H1 (cell line): ENCODE results near the gene FAM222B. TPM values are rescaled to one million over a fixed set of nuclear protein-coding genes. Genes with fewer than 3 reads are reported as not detected.
A peak's percentile ranks its signal among the peaks of the same experiment; 100 is the strongest.

Experiments
- CTCF ChIA-PET: fragments of 300-600 bp; sonication (Branson Sonifier 250); formaldehyde crosslinking; loops from one replicate; lab custom pipeline; 2021; ENCODE audit not compliant: partially characterized antibody; lab: Charles Lee
- POLR2A ChIA-PET: fragments of 300-600 bp; sonication (Branson Sonifier 250); formaldehyde crosslinking; loops from one replicate; lab custom pipeline; 2021; ENCODE audit warnings: inconsistent platforms; ENCODE audit not compliant: partially characterized antibody; lab: Charles Lee
- DNase-seq, 2 experiments: peaks; one replicate each; pipeline versions ENCODE4 v3.0.0 to v3.0.0-alpha.2; 2010 to 2022; ENCODE audit warnings: low spot score in 2 of 2, low read depth in 1 of 2, mixed read lengths in 1 of 2
- FAIRE-seq: peaks from 2 replicates; lab custom pipeline; 2011; peaks lifted over from hg19 to GRCh38; lab: Jason Lieb, UNC
- H2AFZ ChIP-seq: 2 replicates; pipeline ENCODE4 v1.8.1; 2012; ENCODE audit warnings: low read length, inconsistent platforms
- H2AK5ac ChIP-seq: 2 replicates; pipeline ENCODE4 v1.6.1; 2013; ENCODE audit warnings: low read depth, low read length
- H2BK120ac ChIP-seq: replicated peaks from 2 replicates; pipeline ENCODE3; 2013; ENCODE audit warnings: low read depth, low read length, inconsistent platforms
- H2BK12ac ChIP-seq: 2 replicates; pipeline ENCODE4 v1.6.1; 2013; ENCODE audit warnings: low read depth, low read length
- H2BK15ac ChIP-seq: 2 replicates; pipeline ENCODE4 v1.6.1; 2013; ENCODE audit warnings: low read length
- H2BK20ac ChIP-seq: 2 replicates; pipeline ENCODE4 v1.6.1; 2013; ENCODE audit warnings: low read length
- H2BK5ac ChIP-seq: 2 replicates; pipeline ENCODE4 v1.6.1; 2013; ENCODE audit warnings: low read depth, low read length
- H3K14ac ChIP-seq: 2 replicates; pipeline ENCODE4 v1.6.1; 2013; ENCODE audit warnings: inconsistent platforms; ENCODE audit not compliant: insufficient read length
- H3K18ac ChIP-seq: 2 replicates; pipeline ENCODE4 v1.6.1; 2013; ENCODE audit warnings: low read length; ENCODE audit errors: extremely low read depth
- H3K23ac ChIP-seq: 2 replicates; pipeline ENCODE4 v1.6.1; 2013; ENCODE audit warnings: inconsistent platforms; ENCODE audit not compliant: insufficient read length
- H3K23me2 ChIP-seq: 2 replicates; pipeline ENCODE4 v1.6.1; 2013; ENCODE audit warnings: low read depth, low read length
- H3K27ac ChIP-seq: 2 replicates; pipeline ENCODE4 v1.6.1; 2011; ENCODE audit warnings: low read depth, low read length, inconsistent platforms
- H3K27me3 ChIP-seq, 4 experiments: replicated peaks in 1 of 4; 1 replicate in 1 of 4; 2 replicates in 3 of 4; pipeline versions ENCODE4 v1.6.1 to v1.8.1; 2011 to 2013; ENCODE audit warnings: low read length in 3 of 4, mild to moderate bottlenecking in 3 of 4, inconsistent platforms in 2 of 4, mixed read lengths in 2 of 4, moderate library complexity in 1 of 4; ENCODE audit not compliant: control insufficient read depth in 3 of 4, insufficient read depth in 3 of 4; ENCODE audit errors: extremely low read depth in 1 of 4
- H3K36me3 ChIP-seq, 4 experiments: 2 replicates each; pipeline versions ENCODE4 v1.6.1 to v1.8.1; 2011 to 2013; ENCODE audit warnings: mild to moderate bottlenecking in 4 of 4, low read length in 3 of 4, moderate library complexity in 2 of 4, control low read depth in 1 of 4, inconsistent platforms in 1 of 4; ENCODE audit not compliant: insufficient read depth in 4 of 4, control insufficient read depth in 2 of 4
- H3K4ac ChIP-seq: replicated peaks from 2 replicates; pipeline ENCODE3; 2013; ENCODE audit warnings: low read length, low read depth, mixed read lengths, inconsistent platforms; ENCODE audit not compliant: insufficient read length
- H3K4me1 ChIP-seq, 4 experiments: replicated peaks in 1 of 4; 1 replicate in 1 of 4; 2 replicates in 3 of 4; pipeline versions ENCODE4 v1.6.1 to v1.8.1; 2011 to 2013; ENCODE audit warnings: low read length in 3 of 4, inconsistent platforms in 2 of 4, mixed read lengths in 1 of 4; ENCODE audit not compliant: insufficient read depth in 4 of 4, control insufficient read depth in 3 of 4
- H3K4me2 ChIP-seq, 2 experiments: 2 replicates each; pipeline versions ENCODE4 v1.6.1 to v1.8.1; 2011 to 2013; ENCODE audit warnings: low read depth in 2 of 2, low read length in 2 of 2, control low read depth in 1 of 2, inconsistent platforms in 1 of 2, mild to moderate bottlenecking in 1 of 2; ENCODE audit not compliant: insufficient read depth in 1 of 2
- H3K4me3 ChIP-seq, 4 experiments: fragments of 200-600, 300-600 bp in 1 of 4; sonication (generic), shearing (Covaris generic), sonication (Bioruptor Twin) in 1 of 4; 2 replicates each; pipeline versions ENCODE4 v1.5.1 to v1.8.1; 2011 to 2016; ENCODE audit warnings: low read length in 4 of 4, low read depth in 3 of 4, control low read depth in 2 of 4, inconsistent platforms in 2 of 4, mild to moderate bottlenecking in 2 of 4, mixed read lengths in 1 of 4, moderate library complexity in 1 of 4; ENCODE audit not compliant: insufficient read depth in 2 of 4; ENCODE audit errors: extremely low read depth in 1 of 4
- H3K56ac ChIP-seq: replicated peaks from 2 replicates; pipeline ENCODE3; 2013; ENCODE audit warnings: low read depth, mild to moderate bottlenecking, mixed read lengths, low read length, inconsistent platforms; ENCODE audit not compliant: insufficient read length
- H3K79me1 ChIP-seq: 2 replicates; pipeline ENCODE4 v1.6.1; 2013; ENCODE audit warnings: low read depth, low read length, control low read depth
- H3K79me2 ChIP-seq, 2 experiments: 2 replicates each; pipeline versions ENCODE4 v1.6.1 to v1.8.1; 2012 to 2013; ENCODE audit warnings: low read length in 2 of 2, mild to moderate bottlenecking in 2 of 2, inconsistent platforms in 1 of 2; ENCODE audit not compliant: insufficient read depth in 2 of 2, control insufficient read depth in 1 of 2
- H3K9ac ChIP-seq, 4 experiments: replicated peaks in 1 of 4; 1 replicate in 1 of 4; 2 replicates in 3 of 4; pipeline versions ENCODE4 v1.6.1 to v1.8.1; 2011 to 2013; ENCODE audit warnings: low read depth in 3 of 4, low read length in 3 of 4, control low read depth in 2 of 4, mild to moderate bottlenecking in 2 of 4, moderate library complexity in 2 of 4, inconsistent platforms in 1 of 4; ENCODE audit errors: extremely low read depth in 1 of 4
- H3K9me3 ChIP-seq, 2 experiments: 2 replicates each; pipeline versions ENCODE4 v1.6.1 to v1.8.1; 2012 to 2013; ENCODE audit warnings: mild to moderate bottlenecking in 2 of 2, moderate library complexity in 2 of 2, control low read depth in 1 of 2, inconsistent platforms in 1 of 2, low read depth in 1 of 2, low read length in 1 of 2, mixed read lengths in 1 of 2; ENCODE audit not compliant: insufficient read depth in 2 of 2
- H4K20me1 ChIP-seq, 2 experiments: replicated peaks in 1 of 2; 2 replicates each; pipeline versions ENCODE3 to v1.8.1; 2011 to 2013; ENCODE audit warnings: inconsistent platforms in 2 of 2, low read length in 2 of 2, mild to moderate bottlenecking in 1 of 2; ENCODE audit not compliant: insufficient read depth in 2 of 2, control insufficient read depth in 1 of 2
- H4K5ac ChIP-seq: 2 replicates; pipeline ENCODE4 v1.6.1; 2013; ENCODE audit warnings: low read length, low read depth, mixed read lengths, inconsistent platforms; ENCODE audit not compliant: insufficient read length
- H4K8ac ChIP-seq: 2 replicates; pipeline ENCODE4 v1.8.0; 2013; ENCODE audit warnings: mild to moderate bottlenecking, moderate library complexity, low read length, inconsistent platforms; ENCODE audit not compliant: insufficient read depth; ENCODE audit errors: extremely low read depth
- H4K91ac ChIP-seq: replicated peaks from 2 replicates; pipeline ENCODE3; 2013; ENCODE audit warnings: low read length, mixed read lengths, inconsistent platforms; ENCODE audit not compliant: insufficient read length
- BCL11A ChIP-seq, 2 experiments: IDR thresholded peaks; one replicate each; pipeline ENCODE4 v1.6.1; 2011; ENCODE audit warnings: low read depth in 2 of 2, low read length in 2 of 2, mild to moderate bottlenecking in 2 of 2
- EP300 ChIP-seq, 2 experiments: IDR thresholded peaks; 1 replicate in 1 of 2; 2 replicates in 1 of 2; pipeline ENCODE4 v1.6.1; 2011 to 2012; ENCODE audit warnings: low read depth in 2 of 2, low read length in 2 of 2, mild to moderate bottlenecking in 2 of 2, borderline replicate concordance in 1 of 2, inconsistent platforms in 1 of 2, moderate library complexity in 1 of 2
- MAFK ChIP-seq: IDR thresholded peaks from 2 replicates; pipeline ENCODE4 v1.6.1; 2012; ENCODE audit warnings: low read depth, mild to moderate bottlenecking, improper control_type of control experiment, low read length
- NANOG ChIP-seq: IDR thresholded peaks from 2 replicates; pipeline ENCODE4 v1.6.1; 2011; ENCODE audit warnings: low read length, low read depth, mild to moderate bottlenecking, inconsistent platforms; ENCODE audit not compliant: insufficient read depth, poor library complexity, severe bottlenecking
- NRF1 ChIP-seq: IDR thresholded peaks from 2 replicates; pipeline ENCODE4 v1.6.1; 2011; ENCODE audit warnings: mild to moderate bottlenecking, low read depth, low read length, improper control_type of control experiment
- POU5F1 ChIP-seq: IDR thresholded peaks from 2 replicates; pipeline ENCODE4 v1.6.1; 2011; ENCODE audit warnings: low read depth, mild to moderate bottlenecking, low read length, moderate library complexity
- RBBP5 ChIP-seq: IDR thresholded peaks from 2 replicates; pipeline ENCODE4 v1.7.1; 2012; ENCODE audit warnings: low read depth, mild to moderate bottlenecking, inconsistent platforms, low read length, moderate library complexity, borderline replicate concordance
- RXRA ChIP-seq: IDR thresholded peaks from 2 replicates; pipeline ENCODE4 v1.6.1; 2011; ENCODE audit warnings: low read depth, mild to moderate bottlenecking, low read length, moderate library complexity; ENCODE audit not compliant: insufficient read depth
- SAP30 ChIP-seq: fragments of 300-600 bp; sonication (generic); IDR thresholded peaks from 2 replicates; pipeline ENCODE4 v1.7.1; 2012; ENCODE audit warnings: low read length, moderate library complexity, mild to moderate bottlenecking, inconsistent platforms; ENCODE audit not compliant: insufficient read depth, insufficient replicate concordance
- TEAD4 ChIP-seq: IDR thresholded peaks from 2 replicates; pipeline ENCODE4 v1.6.1; 2012; ENCODE audit warnings: low read depth, low read length, inconsistent platforms, mixed read lengths
- WGBS, 2 experiments: shearing (Covaris generic) in 1 of 2; methylation state at CpG; one replicate each; pipeline versions ENCODE4 v1.1.6 to v1.1.7; 2013 to 2015; ENCODE audit warnings: low lambda C conversion rate in 2 of 2, mixed read lengths in 2 of 2, inconsistent platforms in 1 of 2, low coverage in 1 of 2, missing lambda C conversion rate in 1 of 2; ENCODE audit not compliant: insufficient replicate concordance in 2 of 2, insufficient coverage in 1 of 2, insufficient read length in 1 of 2; ENCODE audit errors: extremely low coverage in 1 of 2, missing lambda C conversion rate in 1 of 2; 5-methylcytosine and 5-hydroxymethylcytosine counted together
- polyA plus RNA-seq, 7 experiments: library from polyadenylated mRNA; depleted of rRNA in 3 of 7; stranded (reverse) in 5 of 7; unstranded in 2 of 7; fragments of >200 nt in 5 of 7; fragments of 200-250 nt in 2 of 7; gene quantifications; 1 replicate in 5 of 7; 2 replicates in 1 of 7; 4 replicates in 1 of 7; pipeline versions ENCODE4 v1.2.1 to v1.2.3, GENCODE V29; 2011 to 2013; ENCODE audit warnings: missing spikeins in 2 of 7, mixed read lengths in 2 of 7
- total RNA-seq: library from RNA; stranded (reverse); fragmentation: NEBNext Ultra II Directional; extraction: Animal tissue kit (Norgen Biotek cat#: 25700); gene quantifications from 2 replicates; pipeline ENCODE4 v1.2.1, GENCODE V29; 2021

Gene FAM222B
- total and polyA plus RNA-seq, 2 of the 8 experiments (the other 6 are each of a cell fraction or from before 2014, with no cell fraction given): 42.1 to 81.7 TPM

- H3K79me1 ChIP-seq: peaks cover 2% of the 10 kb centered on the region; the same call in 1 of the 2 replicates
- H3K9me3 ChIP-seq: no peaks in the 10 kb centered on the region
- no peak overlapping the region for H3K4ac ChIP-seq
- no peaks in the 10 kb centered on the region for H3K27me3 ChIP-seq
- no peak overlapping the region for H3K18ac ChIP-seq
- H3K36me3 ChIP-seq: no peaks in the 10 kb centered on the region
- H3K4me3 ChIP-seq: no peak overlapping the region
- DNase-seq (no peak), FAIRE-seq (no peak)
- no peak overlapping the region for H3K14ac ChIP-seq
- no peak overlapping the region for H2BK15ac ChIP-seq
- ChIA-PET CTCF (interaction anchor here (0.6 to 4.6 kb wide), 14 partner anchors 10 to 139 kb away, joined by 3 to 76 read pairs (median 3); no protein-coding TSS in a partner anchor), POLR2A (interaction anchor here (0.6 to 3.3 kb wide), 13 partner anchors 9 to 305 kb away, joined by 3 to 13 read pairs (median 3); no protein-coding TSS in a partner anchor)
- no peak overlapping the region for H2BK5ac ChIP-seq
- no peak overlapping the region for H4K91ac ChIP-seq
- peaks cover 0 to 3% of the 10 kb centered on the region in 2 experiments for H4K20me1 ChIP-seq
- H4K5ac ChIP-seq: no peak overlapping the region
- H3K27ac ChIP-seq: no peak overlapping the region
- H3K9ac ChIP-seq: peak overlapping the region in 1 of 4 experiments; percentile 69; a peak in 1 of 7 replicates
- TF ChIP-seq BCL11A (IDR thresholded peaks at IDR 0.05; ENCODE audit: low read depth in 2 of 2, low read length in 2 of 2) (no peak), NANOG (no peak), EP300 (IDR thresholded peaks at IDR 0.05; ENCODE audit: borderline replicate concordance in 1 of 2, low read depth in 2 of 2, low read length in 2 of 2) (no peak), NRF1 (no peak), MAFK (no peak), TEAD4 (no peak), SAP30 (no peak), RXRA (no peak), POU5F1 (no peak), RBBP5 (no peak)
- H3K79me2 ChIP-seq: peaks cover 0 to 68% of the 10 kb centered on the region in 2 experiments; a peak in 2 of 4 replicates
- WGBS, 2 experiments: 92% methylated on average over 3 of the region's 3 CpGs; no CpG with 5 or more reads in 1 of the 2 experiments
- H3K4me2 ChIP-seq: no peak overlapping the region
- H3K23me2 ChIP-seq: peaks cover 4% of the 10 kb centered on the region; the same call in 1 of the 2 replicates
- no peak overlapping the region for H2AK5ac ChIP-seq
- no peak overlapping the region for H3K23ac ChIP-seq
- peak overlapping the region; percentile 21; the same call in 1 of the 2 replicates for H4K8ac ChIP-seq
- H2BK12ac ChIP-seq: no peak overlapping the region
- H3K56ac ChIP-seq: no peak overlapping the region
- no peak overlapping the region for H2BK20ac ChIP-seq
- H3K4me1 ChIP-seq: peaks cover 0 to 3% (median 0%) of the 10 kb centered on the region in 4 experiments; a peak in 1 of 7 replicates
- no peak overlapping the region for H2BK120ac ChIP-seq
- no peak overlapping the region for H2AFZ ChIP-seq
Observed at GRCh38 chr17:28774206-28774605, 68.4 kb downstream of the FAM222B start.
